Measurements from ENCODE around the gene OR5C1. TPM values are rescaled to one million over a fixed set of nuclear protein-coding genes. Genes with fewer than 3 reads are reported as not detected.

The OR5C1 gene
- total and polyA plus RNA-seq, 8 donors: not detected

DNA sequence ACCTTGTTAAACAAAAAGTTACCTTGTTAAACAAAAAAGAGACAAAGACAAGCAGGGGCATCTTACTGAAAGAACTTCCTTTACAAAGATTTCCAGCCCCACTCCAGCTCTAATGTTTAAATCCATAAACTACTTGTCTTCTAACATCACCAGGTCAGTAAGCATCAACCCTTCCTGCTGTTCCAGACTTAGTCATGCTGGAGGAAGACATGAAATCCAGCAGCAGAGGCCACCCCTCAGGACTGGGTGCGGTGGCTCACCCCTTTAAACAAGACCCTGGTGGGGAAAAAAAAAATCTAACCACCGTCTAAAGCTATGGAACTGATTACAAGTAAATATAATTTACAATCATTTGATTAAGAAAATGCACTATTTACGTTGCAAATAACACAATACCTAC lies 30.6 kb downstream of the OR5C1 start:
- intact Hi-C loops (cut with DNase I; ENCODE audit: low total_unique reads): no loop called here

DNA sequence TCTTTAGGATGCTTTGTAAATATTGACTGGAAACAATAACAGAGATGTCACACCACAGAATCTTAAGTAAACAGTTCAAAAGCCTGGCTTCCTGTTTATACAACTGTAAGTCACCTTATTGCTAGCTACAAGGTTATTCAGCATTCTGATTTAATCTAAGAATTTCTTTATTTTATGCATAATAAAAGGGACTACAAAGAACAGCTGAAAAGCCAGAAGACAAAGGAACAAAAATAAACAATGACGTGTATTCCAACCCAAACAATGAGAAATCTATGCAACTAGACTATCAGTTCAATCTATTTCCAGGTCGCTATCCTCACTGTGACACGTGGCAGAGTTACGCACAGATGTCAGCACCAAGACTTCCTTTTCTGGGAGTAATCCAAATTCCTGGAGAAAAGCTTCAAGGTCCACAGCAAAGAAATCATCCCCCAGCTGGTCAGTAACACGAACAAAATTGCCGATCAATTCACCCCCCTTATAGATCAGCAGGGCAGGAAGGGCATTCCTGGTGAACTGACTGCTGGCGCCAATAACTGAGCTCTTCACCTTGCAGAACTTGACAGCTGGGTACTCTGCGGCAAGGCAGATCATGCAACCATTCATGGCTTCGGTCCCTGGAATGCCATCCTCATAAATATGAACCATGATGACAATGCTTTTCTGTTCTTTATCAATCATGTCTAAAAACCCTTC lies 31.2 kb downstream of the OR5C1 start:
- intact Hi-C loops (cut with DNase I; ENCODE audit: low total_unique reads): no loop called here
- peaks cover 4 to 75% (median 67%) of the 10 kb centered on the region in 4 donors for H3K36me3 ChIP-seq
- H3K27me3 ChIP-seq: no peaks in the 10 kb centered on the region
- WGBS, 5 donors: 51 to 64% (median 56%) methylated on average over 9 of the region's 9 CpGs
- no peak overlapping the region for H3K4me3 ChIP-seq
- TF ChIP-seq POLR2AphosphoS5 (IDR thresholded peaks at IDR 0.05): peak in 1 of 3 donors; percentile 11
- no peak for TF ChIP-seq EP300 (IDR thresholded peaks at IDR 0.05)
- H3K4me1 ChIP-seq: peaks cover 0 to 51% (median 20%) of the 10 kb centered on the region in 4 donors
- no peaks in the 10 kb centered on the region for H3K9me3 ChIP-seq
- DNase-seq: peak in 1 of 2 donors; percentile 27
- peak overlapping the region; percentile 5 to 51 (median 21) for H3K27ac ChIP-seq

More for the DNA sequence above, 30.6 kb downstream of the OR5C1 start:
- WGBS, 5 donors: 46 to 54% (median 49%) methylated on average over 3 of the region's 3 CpGs
- H3K9me3 ChIP-seq: no peaks in the 10 kb centered on the region
- peaks cover 4 to 77% (median 69%) of the 10 kb centered on the region in 4 donors for H3K36me3 ChIP-seq
- no peaks in the 10 kb centered on the region for H3K27me3 ChIP-seq
- no peak overlapping the region for H3K4me3 ChIP-seq
- H3K4me1 ChIP-seq: peaks cover 0 to 53% (median 17%) of the 10 kb centered on the region in 4 donors
- TF ChIP-seq POLR2AphosphoS5 (IDR thresholded peaks at IDR 0.05) (no peak), POLR2A (IDR thresholded peaks at IDR 0.05) (no peak)
- H3K27ac ChIP-seq: peak overlapping the region in 4 of 5 donors; percentile 5 to 51 (median 32)
- no peak for DNase-seq

DNA sequence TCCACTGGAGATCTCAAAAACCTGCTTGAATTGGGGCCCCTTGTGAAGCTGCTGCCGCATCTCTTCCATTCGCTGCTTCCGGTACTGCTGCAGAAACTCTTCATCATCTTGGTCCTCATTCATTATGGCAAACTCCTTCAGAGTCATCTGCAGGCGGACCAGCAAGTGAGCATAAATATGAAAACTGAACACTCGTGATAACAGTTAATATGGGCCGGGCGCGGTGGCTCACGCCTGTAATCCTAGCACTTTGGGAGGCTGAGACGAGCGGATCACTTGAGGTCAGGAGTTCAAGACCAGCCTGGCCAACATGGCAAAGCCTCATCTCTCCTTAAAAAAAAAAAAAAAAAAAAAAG lies 31.7 kb downstream of the OR5C1 start:
- peaks cover 4 to 76% (median 66%) of the 10 kb centered on the region in 4 donors for H3K36me3 ChIP-seq
- no peaks in the 10 kb centered on the region for H3K27me3 ChIP-seq
- H3K9me3 ChIP-seq: no peaks in the 10 kb centered on the region
- TF ChIP-seq EP300 (IDR thresholded peaks at IDR 0.05) (no peak), POLR2AphosphoS5 (IDR thresholded peaks at IDR 0.05) (no peak), POLR2A (IDR thresholded peaks at IDR 0.05) (no peak)
- TF ChIP-seq, protein P1, sequence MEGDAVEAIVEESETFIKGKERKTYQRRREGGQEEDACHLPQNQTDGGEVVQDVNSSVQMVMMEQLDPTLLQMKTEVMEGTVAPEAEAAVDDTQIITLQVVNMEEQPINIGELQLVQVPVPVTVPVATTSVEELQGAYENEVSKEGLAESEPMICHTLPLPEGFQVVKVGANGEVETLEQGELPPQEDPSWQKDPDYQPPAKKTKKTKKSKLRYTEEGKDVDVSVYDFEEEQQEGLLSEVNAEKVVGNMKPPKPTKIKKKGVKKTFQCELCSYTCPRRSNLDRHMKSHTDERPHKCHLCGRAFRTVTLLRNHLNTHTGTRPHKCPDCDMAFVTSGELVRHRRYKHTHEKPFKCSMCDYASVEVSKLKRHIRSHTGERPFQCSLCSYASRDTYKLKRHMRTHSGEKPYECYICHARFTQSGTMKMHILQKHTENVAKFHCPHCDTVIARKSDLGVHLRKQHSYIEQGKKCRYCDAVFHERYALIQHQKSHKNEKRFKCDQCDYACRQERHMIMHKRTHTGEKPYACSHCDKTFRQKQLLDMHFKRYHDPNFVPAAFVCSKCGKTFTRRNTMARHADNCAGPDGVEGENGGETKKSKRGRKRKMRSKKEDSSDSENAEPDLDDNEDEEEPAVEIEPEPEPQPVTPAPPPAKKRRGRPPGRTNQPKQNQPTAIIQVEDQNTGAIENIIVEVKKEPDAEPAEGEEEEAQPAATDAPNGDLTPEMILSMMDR (IDR thresholded peaks at IDR 0.05): no peak
- H3K4me1 ChIP-seq: peaks cover 0 to 50% (median 22%) of the 10 kb centered on the region in 4 donors
- DNase-seq: no peak
- no peak overlapping the region for H3K4me3 ChIP-seq
- H3K27ac ChIP-seq: peak overlapping the region in 2 of 5 donors; percentile 21 to 51
- WGBS, 5 donors: 92 to 94% (median 93%) methylated on average over 11 of the region's 11 CpGs
- intact Hi-C loops (cut with DNase I; ENCODE audit: low total_unique reads): no loop called here

DNA sequence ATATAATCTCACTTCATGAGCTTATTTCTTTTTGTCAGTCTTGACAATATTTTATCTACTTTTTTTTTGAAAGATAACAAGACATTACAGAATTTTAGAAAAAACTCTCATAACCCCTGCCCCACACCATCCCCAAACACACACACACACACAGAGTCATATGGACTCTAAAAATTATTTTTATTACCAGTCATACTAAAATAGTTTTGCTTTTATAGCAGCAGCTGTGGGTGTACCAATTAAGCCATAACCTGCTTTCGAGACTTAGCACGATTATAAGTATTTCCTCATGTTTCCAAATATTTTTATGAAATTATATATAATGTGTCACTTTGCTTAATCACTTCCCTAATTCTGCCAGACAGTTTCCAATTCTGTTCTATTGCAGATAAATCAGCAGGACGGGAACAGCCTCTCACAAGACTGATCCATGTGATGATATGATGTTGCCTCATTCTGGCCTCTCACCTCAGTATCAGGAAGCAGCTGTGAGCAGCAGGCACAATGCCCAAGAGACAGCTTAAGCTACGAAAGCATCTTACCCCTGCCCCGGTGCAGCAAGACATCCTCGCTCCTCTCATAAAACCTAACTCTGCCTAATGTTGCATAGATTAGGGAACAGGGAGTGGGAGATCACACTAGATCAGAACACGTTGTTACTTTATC lies 32.7 kb downstream of the OR5C1 start:
- Histone ChIP-seq H3K27ac (peak overlapping the region in 3 of 5 donors; percentile 36 to 59 (median 42)), H3K27me3 (no peaks in the 10 kb centered on the region), H3K9me3 (no peaks in the 10 kb centered on the region), H3K4me1 (peaks cover under 1 to 54% (median 29%) of the 10 kb centered on the region in 4 donors), H3K36me3 (peaks cover 4 to 77% (median 69%) of the 10 kb centered on the region in 4 donors), H3K4me3 (no peak overlapping the region)
- DNase-seq: peak in 1 of 2 donors; percentile 20
- TF ChIP-seq POLR2A (IDR thresholded peaks at IDR 0.05) (no peak), POLR2AphosphoS5 (IDR thresholded peaks at IDR 0.05) (peak in 1 of 3 donors; percentile 36)
- WGBS, 5 donors: 43 to 64% (median 54%) methylated on average over 7 of the region's 7 CpGs
- intact Hi-C loops (cut with DNase I; ENCODE audit: low total_unique reads): no loop called here

DNA sequence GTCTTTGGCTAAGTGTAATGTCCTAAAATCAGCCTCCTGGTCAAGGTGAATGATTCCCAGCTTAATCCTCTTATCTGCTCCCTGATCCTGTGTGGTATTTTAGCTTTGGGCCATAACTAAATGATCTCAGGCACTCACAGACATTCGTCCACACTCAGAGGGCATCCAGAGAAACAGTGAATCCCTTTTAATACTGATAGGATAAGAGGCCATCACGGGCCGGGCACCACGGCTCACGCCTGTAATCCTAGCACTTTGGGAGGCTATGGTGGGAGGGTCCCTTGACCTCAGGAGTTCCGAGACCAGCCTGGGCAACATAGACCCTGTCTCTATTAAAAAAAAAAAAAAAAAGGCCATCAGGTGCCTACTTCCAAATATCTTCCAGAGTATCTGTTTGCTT lies 33.3 kb downstream of the OR5C1 start:
- Histone ChIP-seq H3K27ac (peak overlapping the region in 3 of 5 donors; percentile 36 to 59 (median 42)), H3K36me3 (peaks cover 4 to 71% (median 63%) of the 10 kb centered on the region in 4 donors), H3K4me3 (no peak overlapping the region), H3K4me1 (peaks cover 7 to 60% (median 36%) of the 10 kb centered on the region in 4 donors), H3K9me3 (no peaks in the 10 kb centered on the region), H3K27me3 (no peaks in the 10 kb centered on the region)
- no peak for DNase-seq
- intact Hi-C loops (cut with DNase I; ENCODE audit: low total_unique reads): no loop called here
- TF ChIP-seq EP300 (IDR thresholded peaks at IDR 0.05): no peak
- 88 to 93% (median 92%) methylated on average over 6 of the region's 6 CpGs for WGBS, 5 donors

DNA sequence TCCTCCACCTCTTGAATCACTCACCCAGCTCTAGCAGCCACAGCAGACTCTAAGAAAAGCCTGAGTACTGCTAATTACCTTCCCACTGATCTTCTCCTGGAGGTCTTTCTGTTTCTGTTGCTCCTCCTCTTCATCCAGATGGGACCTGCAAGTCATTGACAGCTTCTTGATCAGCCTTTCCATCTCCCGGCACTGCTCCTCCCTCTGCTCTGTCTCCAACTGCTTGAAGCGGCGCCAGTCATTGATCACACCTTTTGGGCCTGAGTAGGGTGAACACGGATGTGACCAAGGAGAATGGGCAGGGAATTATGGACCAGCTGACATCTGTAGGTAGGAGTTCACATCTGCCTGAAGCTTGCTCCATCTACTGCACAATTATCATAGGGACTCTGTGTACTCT lies 34.2 kb downstream of the OR5C1 start:
- TF ChIP-seq POLR2AphosphoS5 (IDR thresholded peaks at IDR 0.05) (no peak), EP300 (IDR thresholded peaks at IDR 0.05) (no peak), POLR2A (IDR thresholded peaks at IDR 0.05) (no peak)
- TF ChIP-seq, protein P1 (IDR thresholded peaks at IDR 0.05): no peak
- DNase-seq: no peak
- WGBS, 5 donors: 92 to 98% (median 94%) methylated on average over 4 of the region's 4 CpGs
- H3K36me3 ChIP-seq: peaks cover 4 to 63% (median 54%) of the 10 kb centered on the region in 4 donors
- no peaks in the 10 kb centered on the region for H3K9me3 ChIP-seq
- no peak overlapping the region for H3K4me3 ChIP-seq
- intact Hi-C loops (cut with DNase I; ENCODE audit: low total_unique reads): no loop called here
- no peaks in the 10 kb centered on the region for H3K27me3 ChIP-seq
- no peak overlapping the region for H3K27ac ChIP-seq
- peaks cover 13 to 68% (median 43%) of the 10 kb centered on the region in 4 donors for H3K4me1 ChIP-seq
